ENCODE data around the gene AQP12A. TPM values are rescaled to one million over a fixed set of nuclear protein-coding genes. Genes with fewer than 3 reads are reported as not detected.

The AQP12A gene
- total and polyA plus RNA-seq, 2 experiments from 2014 or later, result not detected

DNA sequence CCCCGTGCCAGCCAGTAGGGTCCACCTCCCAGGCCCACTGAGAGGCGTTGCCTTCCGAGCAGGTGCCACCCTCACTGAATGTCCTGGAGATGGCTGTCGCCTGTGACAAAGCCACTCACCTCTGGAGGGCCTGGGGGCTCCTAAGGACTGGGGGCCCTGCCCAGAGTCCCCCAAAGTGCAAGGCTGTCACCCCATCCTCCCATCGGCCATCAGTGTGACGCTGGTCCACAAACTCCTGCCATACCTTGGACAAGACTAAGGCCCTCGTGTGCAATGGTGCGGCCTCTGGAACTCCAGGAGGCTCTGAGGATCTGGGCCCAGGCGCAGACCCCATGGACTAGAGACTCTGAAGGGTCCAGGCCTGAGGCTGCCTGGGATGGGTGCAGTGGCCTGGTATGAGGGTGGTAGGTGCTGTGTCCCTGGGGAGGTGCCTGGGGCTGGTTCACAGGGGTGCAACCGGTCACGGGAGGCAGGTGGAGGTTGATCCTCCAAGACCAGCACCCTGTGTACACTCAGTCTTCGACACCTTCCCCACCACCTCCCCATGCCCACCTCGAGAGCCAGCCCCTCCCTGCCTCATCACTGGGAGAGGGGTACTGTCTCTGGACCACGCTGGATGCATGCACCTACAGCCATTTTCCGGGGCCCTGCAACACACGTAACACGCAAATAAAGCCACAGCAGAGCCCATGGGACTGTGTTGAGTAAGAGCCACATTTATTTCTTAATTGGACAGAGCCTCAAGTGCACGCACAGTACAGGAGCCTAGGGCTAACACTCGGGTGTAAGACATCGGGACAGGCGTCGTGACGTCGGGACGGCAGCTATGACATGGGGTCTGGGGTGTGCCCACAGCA lies 21.6 kb downstream of the AQP12A start:
- Histone ChIP-seq H3K4me2 (no peak overlapping the region), H3K4me1 (ENCODE audit: insufficient read depth) (no peaks in the 10 kb centered on the region), H3K9me2 (ENCODE audit: insufficient read depth) (no peaks in the 10 kb centered on the region), H3K27ac (ENCODE audit: low read depth) (no peak overlapping the region), H3K36me3 (ENCODE audit: insufficient read depth) (no peaks in the 10 kb centered on the region), H3K27me3 (ENCODE audit: insufficient read depth) (no peaks in the 10 kb centered on the region), H3F3A (replicated peaks; ENCODE audit: low read depth) (no peaks in the 10 kb centered on the region), H3K4me3 (no peak overlapping the region), H2AFZ (no peak overlapping the region), H3K79me2 (replicated peaks; ENCODE audit: insufficient read depth) (no peaks in the 10 kb centered on the region), H4K20me1 (replicated peaks; ENCODE audit: insufficient read depth) (no peaks in the 10 kb centered on the region)
- DNase-seq (ENCODE audit: low spot score) (no peak), ATAC-seq (peak; percentile 7; the same call in 2 of the 3 replicates)
- Mint-ChIP-seq H3K9me3 (no peaks in the 10 kb centered on the region), H3K27me3 (ENCODE audit: insufficient read depth, low read depth, poor library complexity) (peaks cover 41% of the 10 kb centered on the region), H3K4me1 (no peaks in the 10 kb centered on the region; the same call in 2 of the 3 replicates), H3K27ac (peak overlapping the region; percentile 62; the same call in 1 of the 2 replicates), H3K36me3 (ENCODE audit: low read depth) (peaks cover 29% of the 10 kb centered on the region), H3K4me3 (no peak overlapping the region)
- TF ChIP-seq POLR2AphosphoS5 (IDR thresholded peaks at IDR 0.05; ENCODE audit: low read depth), result 0 out of 2 replicates have a peak, but pooled peaks have one; percentile 37
- TF ChIP-seq, protein P1, sequence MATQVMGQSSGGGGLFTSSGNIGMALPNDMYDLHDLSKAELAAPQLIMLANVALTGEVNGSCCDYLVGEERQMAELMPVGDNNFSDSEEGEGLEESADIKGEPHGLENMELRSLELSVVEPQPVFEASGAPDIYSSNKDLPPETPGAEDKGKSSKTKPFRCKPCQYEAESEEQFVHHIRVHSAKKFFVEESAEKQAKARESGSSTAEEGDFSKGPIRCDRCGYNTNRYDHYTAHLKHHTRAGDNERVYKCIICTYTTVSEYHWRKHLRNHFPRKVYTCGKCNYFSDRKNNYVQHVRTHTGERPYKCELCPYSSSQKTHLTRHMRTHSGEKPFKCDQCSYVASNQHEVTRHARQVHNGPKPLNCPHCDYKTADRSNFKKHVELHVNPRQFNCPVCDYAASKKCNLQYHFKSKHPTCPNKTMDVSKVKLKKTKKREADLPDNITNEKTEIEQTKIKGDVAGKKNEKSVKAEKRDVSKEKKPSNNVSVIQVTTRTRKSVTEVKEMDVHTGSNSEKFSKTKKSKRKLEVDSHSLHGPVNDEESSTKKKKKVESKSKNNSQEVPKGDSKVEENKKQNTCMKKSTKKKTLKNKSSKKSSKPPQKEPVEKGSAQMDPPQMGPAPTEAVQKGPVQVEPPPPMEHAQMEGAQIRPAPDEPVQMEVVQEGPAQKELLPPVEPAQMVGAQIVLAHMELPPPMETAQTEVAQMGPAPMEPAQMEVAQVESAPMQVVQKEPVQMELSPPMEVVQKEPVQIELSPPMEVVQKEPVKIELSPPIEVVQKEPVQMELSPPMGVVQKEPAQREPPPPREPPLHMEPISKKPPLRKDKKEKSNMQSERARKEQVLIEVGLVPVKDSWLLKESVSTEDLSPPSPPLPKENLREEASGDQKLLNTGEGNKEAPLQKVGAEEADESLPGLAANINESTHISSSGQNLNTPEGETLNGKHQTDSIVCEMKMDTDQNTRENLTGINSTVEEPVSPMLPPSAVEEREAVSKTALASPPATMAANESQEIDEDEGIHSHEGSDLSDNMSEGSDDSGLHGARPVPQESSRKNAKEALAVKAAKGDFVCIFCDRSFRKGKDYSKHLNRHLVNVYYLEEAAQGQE (IDR thresholded peaks at IDR 0.05; ENCODE audit: unreplicated experiment), result no peak

DNA sequence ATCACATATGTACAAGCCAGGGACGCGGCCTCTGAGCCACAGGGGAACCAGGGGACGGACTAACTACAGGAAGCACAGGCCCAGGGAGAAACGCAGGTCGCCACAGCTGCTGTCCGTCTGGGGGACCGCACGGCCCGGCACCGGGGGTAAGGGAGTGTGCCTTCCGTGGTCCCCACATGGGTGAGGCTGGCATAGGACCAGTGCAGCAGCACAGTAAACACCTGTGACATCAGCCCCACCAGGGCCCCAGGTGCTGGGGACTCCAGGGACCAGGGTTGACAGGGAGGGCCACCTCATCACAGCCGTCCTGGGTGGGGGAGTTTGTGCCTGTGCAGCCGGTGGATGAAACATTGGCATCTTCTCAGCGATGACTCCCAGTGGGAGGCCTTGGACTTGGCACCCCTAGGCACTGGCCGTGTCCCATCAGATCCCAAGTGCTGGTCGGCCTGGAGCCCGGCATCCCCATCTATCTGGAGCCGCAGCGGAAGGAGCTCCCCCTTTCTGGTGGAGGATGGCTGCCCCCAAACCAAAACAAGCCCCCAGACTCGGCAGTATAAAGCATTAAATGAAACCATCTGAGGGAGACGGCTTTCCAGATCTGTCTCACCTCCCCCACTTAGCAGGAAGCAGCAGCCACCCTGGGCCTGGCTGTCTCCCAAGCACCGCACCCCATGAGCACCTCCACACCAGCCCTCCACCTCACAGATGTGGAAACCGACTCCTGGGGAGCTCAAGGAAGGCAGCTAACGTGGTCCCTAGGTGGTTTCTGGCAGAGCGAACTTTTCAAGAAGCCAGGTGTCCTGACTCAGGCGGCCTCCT lies 22.5 kb downstream of the AQP12A start:
- no peak overlapping the region for H3K27ac ChIP-seq (ENCODE audit: low read depth)
- no peaks in the 10 kb centered on the region for H3K79me2 ChIP-seq (replicated peaks; ENCODE audit: insufficient read depth)
- H3K36me3 Mint-ChIP-seq (ENCODE audit: low read depth), result peaks cover 33% of the 10 kb centered on the region
- no peak overlapping the region for H3K4me3 ChIP-seq
- H3K9me2 ChIP-seq (ENCODE audit: insufficient read depth), result no peaks in the 10 kb centered on the region
- no peaks in the 10 kb centered on the region; the same call in 2 of the 3 replicates for H3K4me1 Mint-ChIP-seq
- peak overlapping the region; percentile 62 for H3K27ac Mint-ChIP-seq
- DNase-seq (ENCODE audit: low spot score) (no peak), ATAC-seq (no peak)
- no peaks in the 10 kb centered on the region for H3K4me1 ChIP-seq (ENCODE audit: insufficient read depth)
- no peaks in the 10 kb centered on the region for H3K27me3 ChIP-seq (ENCODE audit: insufficient read depth)
- peaks cover 41% of the 10 kb centered on the region for H3K27me3 Mint-ChIP-seq (ENCODE audit: insufficient read depth, low read depth, poor library complexity)
- no peaks in the 10 kb centered on the region for H3F3A ChIP-seq (replicated peaks; ENCODE audit: low read depth)
- no peaks in the 10 kb centered on the region; the same call in 1 of the 2 replicates for H4K20me1 ChIP-seq (replicated peaks; ENCODE audit: insufficient read depth)
- H3K9me3 Mint-ChIP-seq, result no peaks in the 10 kb centered on the region
- H2AFZ ChIP-seq, result no peak overlapping the region
- H3K36me3 ChIP-seq (ENCODE audit: insufficient read depth), result no peaks in the 10 kb centered on the region
- no peak overlapping the region for H3K4me2 ChIP-seq
- H3K4me3 Mint-ChIP-seq, result no peak overlapping the region; the same call in 2 of the 3 replicates
- TF ChIP-seq JUNB (IDR thresholded peaks at IDR 0.05; ENCODE audit: unreplicated experiment), result no peak
- TF ChIP-seq, protein P2, sequence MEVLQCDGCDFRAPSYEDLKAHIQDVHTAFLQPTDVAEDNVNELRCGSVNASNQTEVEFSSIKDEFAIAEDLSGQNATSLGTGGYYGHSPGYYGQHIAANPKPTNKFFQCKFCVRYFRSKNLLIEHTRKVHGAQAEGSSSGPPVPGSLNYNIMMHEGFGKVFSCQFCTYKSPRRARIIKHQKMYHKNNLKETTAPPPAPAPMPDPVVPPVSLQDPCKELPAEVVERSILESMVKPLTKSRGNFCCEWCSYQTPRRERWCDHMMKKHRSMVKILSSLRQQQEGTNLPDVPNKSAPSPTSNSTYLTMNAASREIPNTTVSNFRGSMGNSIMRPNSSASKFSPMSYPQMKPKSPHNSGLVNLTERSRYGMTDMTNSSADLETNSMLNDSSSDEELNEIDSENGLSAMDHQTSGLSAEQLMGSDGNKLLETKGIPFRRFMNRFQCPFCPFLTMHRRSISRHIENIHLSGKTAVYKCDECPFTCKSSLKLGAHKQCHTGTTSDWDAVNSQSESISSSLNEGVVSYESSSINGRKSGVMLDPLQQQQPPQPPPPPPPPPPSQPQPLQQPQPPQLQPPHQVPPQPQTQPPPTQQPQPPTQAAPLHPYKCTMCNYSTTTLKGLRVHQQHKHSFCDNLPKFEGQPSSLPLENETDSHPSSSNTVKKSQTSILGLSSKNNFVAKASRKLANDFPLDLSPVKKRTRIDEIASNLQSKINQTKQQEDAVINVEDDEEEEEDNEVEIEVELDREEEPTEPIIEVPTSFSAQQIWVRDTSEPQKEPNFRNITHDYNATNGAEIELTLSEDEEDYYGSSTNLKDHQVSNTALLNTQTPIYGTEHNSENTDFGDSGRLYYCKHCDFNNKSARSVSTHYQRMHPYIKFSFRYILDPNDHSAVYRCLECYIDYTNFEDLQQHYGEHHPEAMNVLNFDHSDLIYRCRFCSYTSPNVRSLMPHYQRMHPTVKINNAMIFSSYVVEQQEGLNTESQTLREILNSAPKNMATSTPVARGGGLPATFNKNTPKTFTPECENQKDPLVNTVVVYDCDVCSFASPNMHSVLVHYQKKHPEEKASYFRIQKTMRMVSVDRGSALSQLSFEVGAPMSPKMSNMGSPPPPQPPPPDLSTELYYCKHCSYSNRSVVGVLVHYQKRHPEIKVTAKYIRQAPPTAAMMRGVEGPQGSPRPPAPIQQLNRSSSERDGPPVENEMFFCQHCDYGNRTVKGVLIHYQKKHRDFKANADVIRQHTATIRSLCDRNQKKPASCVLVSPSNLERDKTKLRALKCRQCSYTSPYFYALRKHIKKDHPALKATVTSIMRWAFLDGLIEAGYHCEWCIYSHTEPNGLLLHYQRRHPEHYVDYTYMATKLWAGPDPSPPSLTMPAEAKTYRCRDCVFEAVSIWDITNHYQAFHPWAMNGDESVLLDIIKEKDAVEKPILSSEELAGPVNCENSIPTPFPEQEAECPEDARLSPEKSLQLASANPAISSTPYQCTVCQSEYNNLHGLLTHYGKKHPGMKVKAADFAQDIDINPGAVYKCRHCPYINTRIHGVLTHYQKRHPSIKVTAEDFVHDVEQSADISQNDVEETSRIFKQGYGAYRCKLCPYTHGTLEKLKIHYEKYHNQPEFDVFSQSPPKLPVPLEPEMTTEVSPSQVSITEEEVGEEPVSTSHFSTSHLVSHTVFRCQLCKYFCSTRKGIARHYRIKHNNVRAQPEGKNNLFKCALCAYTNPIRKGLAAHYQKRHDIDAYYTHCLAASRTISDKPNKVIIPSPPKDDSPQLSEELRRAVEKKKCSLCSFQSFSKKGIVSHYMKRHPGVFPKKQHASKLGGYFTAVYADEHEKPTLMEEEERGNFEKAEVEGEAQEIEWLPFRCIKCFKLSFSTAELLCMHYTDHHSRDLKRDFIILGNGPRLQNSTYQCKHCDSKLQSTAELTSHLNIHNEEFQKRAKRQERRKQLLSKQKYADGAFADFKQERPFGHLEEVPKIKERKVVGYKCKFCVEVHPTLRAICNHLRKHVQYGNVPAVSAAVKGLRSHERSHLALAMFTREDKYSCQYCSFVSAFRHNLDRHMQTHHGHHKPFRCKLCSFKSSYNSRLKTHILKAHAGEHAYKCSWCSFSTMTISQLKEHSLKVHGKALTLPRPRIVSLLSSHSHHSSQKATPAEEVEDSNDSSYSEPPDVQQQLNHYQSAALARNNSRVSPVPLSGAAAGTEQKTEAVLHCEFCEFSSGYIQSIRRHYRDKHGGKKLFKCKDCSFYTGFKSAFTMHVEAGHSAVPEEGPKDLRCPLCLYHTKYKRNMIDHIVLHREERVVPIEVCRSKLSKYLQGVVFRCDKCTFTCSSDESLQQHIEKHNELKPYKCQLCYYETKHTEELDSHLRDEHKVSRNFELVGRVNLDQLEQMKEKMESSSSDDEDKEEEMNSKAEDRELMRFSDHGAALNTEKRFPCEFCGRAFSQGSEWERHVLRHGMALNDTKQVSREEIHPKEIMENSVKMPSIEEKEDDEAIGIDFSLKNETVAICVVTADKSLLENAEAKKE (CRISPR knock-in tag; IDR thresholded peaks at IDR 0.05), result no peak
- TF ChIP-seq, protein P3, sequence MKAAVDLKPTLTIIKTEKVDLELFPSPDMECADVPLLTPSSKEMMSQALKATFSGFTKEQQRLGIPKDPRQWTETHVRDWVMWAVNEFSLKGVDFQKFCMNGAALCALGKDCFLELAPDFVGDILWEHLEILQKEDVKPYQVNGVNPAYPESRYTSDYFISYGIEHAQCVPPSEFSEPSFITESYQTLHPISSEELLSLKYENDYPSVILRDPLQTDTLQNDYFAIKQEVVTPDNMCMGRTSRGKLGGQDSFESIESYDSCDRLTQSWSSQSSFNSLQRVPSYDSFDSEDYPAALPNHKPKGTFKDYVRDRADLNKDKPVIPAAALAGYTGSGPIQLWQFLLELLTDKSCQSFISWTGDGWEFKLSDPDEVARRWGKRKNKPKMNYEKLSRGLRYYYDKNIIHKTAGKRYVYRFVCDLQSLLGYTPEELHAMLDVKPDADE (IDR thresholded peaks at IDR 0.05), result no peak
- TF ChIP-seq POLR2AphosphoS5 (IDR thresholded peaks at IDR 0.05; ENCODE audit: low read depth), result no peak
- no peak for TF ChIP-seq STAT1 (IDR thresholded peaks at IDR 0.05; ENCODE audit: unreplicated experiment)
- no peak for TF ChIP-seq ZNF114 (CRISPR knock-in tag; IDR thresholded peaks at IDR 0.05)
- TF ChIP-seq NANOG (IDR thresholded peaks at IDR 0.05; ENCODE audit: borderline replicate concordance), result no peak
